HG02981 (cell line): Measurements from ENCODE around the gene CAPZA2.
A peak's percentile ranks its signal among the peaks of the same experiment; 100 is the strongest.
"Not testable (repeated sequence)": the region's sequence is repeated elsewhere in the genome, so short reads cannot be mapped to it uniquely, and the experiment has no call there.

Experiments used
- ATAC-seq: cut with Tn5 transposase; IDR thresholded peaks from one replicate; pipeline ENCODE4 v1.9.1; 2021; ENCODE audit warnings: mild to moderate bottlenecking, moderate library complexity; ENCODE audit not compliant: unreplicated experiment

The CAPZA2 gene

DNA sequence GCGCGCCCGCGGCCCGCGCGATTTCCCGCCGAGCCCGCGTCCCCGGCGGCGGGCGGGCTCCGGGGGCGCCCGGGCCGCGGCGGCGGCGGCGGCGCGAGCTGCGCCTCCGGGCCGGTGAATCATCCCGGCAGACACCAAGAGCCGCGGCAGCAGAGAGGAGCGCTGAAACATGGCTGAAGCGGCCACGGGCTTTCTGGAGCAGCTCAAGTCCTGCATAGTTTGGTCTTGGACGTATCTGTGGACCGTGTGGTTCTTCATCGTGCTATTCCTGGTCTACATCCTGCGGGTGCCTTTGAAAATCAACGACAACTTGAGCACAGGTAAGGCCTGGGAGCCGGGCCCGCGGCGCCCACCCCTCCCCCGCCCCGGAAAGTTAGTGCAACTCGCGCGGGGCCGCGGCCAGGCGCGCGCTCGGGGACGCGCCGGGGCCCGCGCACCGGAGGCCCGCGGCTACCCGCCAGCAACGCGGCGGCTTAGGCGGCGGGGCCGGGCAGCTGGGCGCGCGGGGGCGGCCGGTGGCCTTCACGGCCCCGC lies 91.1 kb downstream of the CAPZA2 start, which contains the start of gene ST7:
TSS of gene ST7 (plus strand) at position 130 of the 534 bp plus-strand sequence. CDS start at position 170, 40 bp downstream.
- ATAC-seq, result peak; percentile 36

- peak; percentile 19 for ATAC-seq
Observed at GRCh38 chr7:116953906-116954838, 91.8 kb downstream of the CAPZA2 start.

- ATAC-seq, result no peak
Observed at GRCh38 chr7:116955340-116955739, 93.0 kb downstream of the CAPZA2 start.

- ATAC-seq, result peak; percentile 75
Observed at GRCh38 chr7:116955801-116956476, 93.6 kb downstream of the CAPZA2 start.

DNA sequence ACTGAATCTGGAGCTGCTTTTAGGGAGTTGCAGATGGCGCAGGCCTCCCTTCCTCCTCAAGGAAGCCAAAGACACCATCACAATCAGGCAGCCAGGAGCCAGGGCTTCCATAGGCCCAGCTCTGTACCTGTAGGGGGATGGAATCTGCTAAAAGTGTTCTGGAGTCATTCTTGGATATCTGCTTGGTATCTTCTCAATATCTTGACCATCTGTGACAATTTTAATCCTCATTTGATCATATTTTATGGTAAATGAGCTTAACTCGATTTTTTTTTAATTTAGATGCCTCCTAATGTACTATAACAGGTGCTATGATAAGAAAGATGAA lies 94.1 kb downstream of the CAPZA2 start:
- ATAC-seq, result no peak

DNA sequence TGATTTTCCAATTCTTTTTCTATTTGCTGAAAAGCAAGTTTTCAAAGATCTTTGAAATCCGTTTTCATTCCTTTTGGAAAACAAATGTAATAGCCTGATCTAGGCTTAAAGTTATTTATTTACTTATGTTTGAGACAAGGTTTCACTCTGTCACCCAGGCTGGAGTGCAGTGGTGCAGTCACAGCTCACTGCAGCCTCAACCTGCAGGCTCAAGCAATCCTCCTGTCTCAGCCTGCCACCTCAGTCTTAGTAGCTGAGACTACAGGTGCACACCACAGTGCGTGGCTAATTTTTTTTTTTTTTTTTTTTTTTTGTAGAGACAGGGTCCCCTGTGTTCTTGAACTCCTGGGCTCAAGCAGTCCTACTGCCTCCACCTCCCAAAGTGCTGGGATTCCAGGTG lies 95.5 kb downstream of the CAPZA2 start:
- peak; percentile 36 for ATAC-seq

GRCh38 chr7:116961966-116962673 lies 99.7 kb downstream of the CAPZA2 start:
- ATAC-seq, result not testable (repeated sequence)

GRCh38 chr7:116963234-116963633 lies 100.8 kb downstream of the CAPZA2 start:
- no peak for ATAC-seq

DNA sequence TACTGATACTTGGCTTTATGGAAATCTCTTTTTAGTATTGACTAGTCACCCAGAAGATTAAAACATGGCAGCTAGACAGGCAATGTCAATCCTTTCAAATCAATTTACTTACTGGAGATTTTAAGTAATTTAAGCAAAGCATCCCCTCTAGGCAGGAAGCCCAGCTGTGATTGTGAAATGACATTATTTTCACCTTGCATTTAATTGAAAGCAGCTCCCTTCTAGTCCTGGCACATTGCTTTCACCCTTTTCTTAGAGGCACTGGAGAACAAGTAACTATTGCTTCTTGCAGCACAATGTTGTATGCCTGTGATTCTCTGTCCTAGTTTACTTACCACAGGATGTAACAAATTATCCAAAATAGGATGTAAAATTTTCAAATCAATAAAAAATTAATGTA lies 104.2 kb downstream of the CAPZA2 start:
- no peak for ATAC-seq

- ATAC-seq, result no peak
Observed at GRCh38 chr7:116967254-116967922, 105.0 kb downstream of the CAPZA2 start.

DNA sequence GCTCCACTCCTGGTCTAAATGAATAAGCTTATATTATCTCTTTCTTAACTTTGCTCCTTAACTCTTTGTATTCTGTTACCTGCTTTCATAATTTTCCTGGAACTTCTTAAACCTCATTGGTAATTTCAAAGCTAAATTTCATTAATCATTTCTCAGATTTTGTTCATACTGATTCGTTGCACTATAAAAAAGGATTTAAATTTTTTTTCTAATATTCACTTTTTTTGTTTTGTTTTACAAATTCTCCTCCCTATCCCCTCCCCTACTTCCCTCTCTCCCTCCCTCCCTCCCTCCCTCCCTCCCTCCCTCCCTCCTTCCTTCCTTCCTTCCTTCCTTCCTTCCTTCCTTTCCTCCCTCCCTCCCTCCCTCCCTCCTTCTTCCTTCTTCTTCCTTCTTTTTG lies 105.6 kb downstream of the CAPZA2 start:
- no peak for ATAC-seq

GRCh38 chr7:116968631-116969030 lies 106.2 kb downstream of the CAPZA2 start:
- no peak for ATAC-seq

DNA sequence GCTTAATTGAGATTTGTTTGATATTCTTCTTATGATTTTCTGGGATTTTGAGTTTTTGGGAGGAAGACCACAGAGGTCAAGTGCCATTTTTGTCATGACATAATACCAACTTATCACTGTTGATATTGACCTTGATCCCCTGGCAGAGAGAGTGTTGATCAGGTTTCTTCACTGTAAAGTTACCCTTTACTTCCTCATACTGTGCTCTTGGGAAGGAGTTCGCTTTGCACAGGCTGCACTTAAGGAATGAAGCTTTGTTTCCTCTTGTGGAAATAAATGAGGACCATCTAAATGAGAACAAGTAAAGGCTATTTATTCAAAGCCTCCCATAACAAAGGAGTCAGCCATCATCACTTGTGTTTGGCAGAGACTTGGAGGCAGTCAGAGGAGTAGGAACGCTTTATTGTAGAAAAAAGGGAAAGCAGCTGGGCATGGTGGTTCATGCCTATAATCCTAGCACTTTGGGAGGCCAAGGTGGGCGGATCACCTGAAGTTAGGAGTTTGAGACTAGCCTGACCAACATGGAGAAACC lies 107.0 kb downstream of the CAPZA2 start:
- no peak for ATAC-seq

- ATAC-seq, result peak; percentile 68
Observed at GRCh38 chr7:116970238-116970910, 108.0 kb downstream of the CAPZA2 start.

DNA sequence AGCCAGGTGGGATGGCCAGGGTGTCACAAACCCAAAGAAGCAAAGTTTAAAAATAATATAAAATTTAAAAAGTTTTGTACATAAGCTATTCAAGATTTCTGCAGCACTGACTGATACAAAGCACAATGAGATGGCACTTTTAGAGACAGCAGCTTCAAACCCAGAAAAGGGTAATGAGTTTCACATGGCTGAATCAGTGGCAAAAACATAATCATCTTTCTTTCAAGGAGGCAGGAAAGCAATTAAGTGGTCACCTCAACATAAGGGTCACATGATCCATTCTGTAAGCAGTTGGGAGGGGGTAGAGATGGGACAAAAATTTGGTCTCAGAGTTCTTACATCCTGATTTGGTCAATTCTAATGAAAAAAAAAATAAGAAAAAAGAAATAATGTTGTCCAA lies 108.8 kb downstream of the CAPZA2 start:
- ATAC-seq, result not testable (repeated sequence)
